Measurements from ENCODE around the gene RBM48.

- no peak for TF ChIP-seq CTCF (IDR thresholded peaks at IDR 0.05 in 2 of 3, conservative IDR thresholded peaks at IDR 0.05 in 1 of 3; ENCODE audit: borderline replicate concordance in 1 of 3, insufficient read depth in 1 of 3, low read depth in 2 of 3, low read length in 2 of 3)
- no peak for TF ChIP-seq TCF7L2 (IDR thresholded peaks at IDR 0.05; ENCODE audit: borderline replicate concordance, extremely low read depth, insufficient read depth, insufficient read length)
Measured at GRCh38 chr7:92560602-92561001, 32.0 kb downstream of the RBM48 start.

All from HCT116 (cell line).